Measurements from ENCODE around the gene HSPA9.
A peak's percentile ranks its signal among the peaks of the same experiment; 100 is the strongest.

HSPA9 gene

GRCh38 chr5:138544181-138545134 is 30.7 kb downstream of the HSPA9 start (continued):
- TF ChIP-seq ZBTB6 (tag by site-specific recombination; IDR thresholded peaks at IDR 0.05) (0 out of 2 replicates have a peak, but pooled peaks have one; percentile 32), ZNF280D (tag by site-specific recombination; IDR thresholded peaks at IDR 0.05) (no peak), ZNF571 (tag by site-specific recombination; IDR thresholded peaks at IDR 0.05) (no peak), ZNF394 (tag by site-specific recombination; IDR thresholded peaks at IDR 0.05; ENCODE audit: borderline replicate concordance) (no peak), ZNF76 (tag by site-specific recombination; IDR thresholded peaks at IDR 0.05; ENCODE audit: borderline replicate concordance, low read depth) (no peak), PRDM1 (tag by site-specific recombination; IDR thresholded peaks at IDR 0.05) (peak; percentile 78), ZBTB17 (tag by site-specific recombination; IDR thresholded peaks at IDR 0.05) (0 out of 2 replicates have a peak, but pooled peaks have one; percentile 15), ZNF112 (tag by site-specific recombination; IDR thresholded peaks at IDR 0.05) (no peak), ZNF48 (tag by site-specific recombination; IDR thresholded peaks at IDR 0.05) (no peak), ZBTB44 (tag by site-specific recombination; IDR thresholded peaks at IDR 0.05) (no peak), ZNF610 (tag by site-specific recombination; IDR thresholded peaks at IDR 0.05; ENCODE audit: borderline replicate concordance) (no peak), ZNF18 (tag by site-specific recombination; IDR thresholded peaks at IDR 0.05) (no peak), PRDM4 (tag by site-specific recombination; IDR thresholded peaks at IDR 0.05) (no peak), ZNF214 (tag by site-specific recombination; IDR thresholded peaks at IDR 0.05; ENCODE audit: borderline replicate concordance) (no peak), IKZF3 (tag by site-specific recombination; IDR thresholded peaks at IDR 0.05) (no peak), TRIM28 (IDR thresholded peaks at IDR 0.05; ENCODE audit: borderline replicate concordance, low read length) (no peak), ZNF175 (tag by site-specific recombination; IDR thresholded peaks at IDR 0.05) (no peak), ZNF501 (tag by site-specific recombination; IDR thresholded peaks at IDR 0.05) (0 out of 2 replicates have a peak, but pooled peaks have one; percentile 37)

All from HEK293 (cell line).